ENCODE data around the gene TRAP1.

TRAP1 gene

DNA sequence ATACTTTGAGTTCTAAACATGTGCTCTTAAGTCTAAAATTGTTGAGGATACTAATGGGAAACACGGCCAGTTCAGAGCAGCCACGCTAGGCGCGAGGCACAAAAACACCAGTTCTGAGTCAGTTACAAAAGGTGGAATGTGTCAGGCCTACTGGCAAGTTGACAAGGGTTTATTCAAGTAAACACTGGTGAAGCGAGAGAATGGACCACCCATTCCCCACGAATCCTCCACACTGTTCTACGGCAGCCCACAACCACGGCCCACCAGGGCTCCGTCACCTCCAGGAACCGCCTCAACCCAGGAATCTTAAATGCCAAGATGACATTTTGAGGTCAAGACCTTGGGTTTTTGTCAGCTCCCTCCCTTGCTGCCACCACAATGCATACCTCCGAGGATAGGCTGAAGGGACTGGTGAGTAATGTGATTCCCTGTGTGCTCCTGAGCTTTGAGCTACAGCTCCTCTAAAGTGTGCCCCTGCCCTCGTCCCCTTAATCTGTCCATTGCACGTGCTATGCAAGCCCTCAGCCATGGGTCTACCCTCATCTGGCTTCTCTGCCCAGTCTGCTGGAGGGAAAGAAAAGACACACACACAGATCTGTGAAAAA, 28.5 kb upstream of the TRAP1 start:
- no peak for TF ChIP-seq ZNF274 (IDR thresholded peaks at IDR 0.05; ENCODE audit: low read depth, low read length)
- H3K4me3 ChIP-seq (ENCODE audit: low read length), result no peak overlapping the region

DNA sequence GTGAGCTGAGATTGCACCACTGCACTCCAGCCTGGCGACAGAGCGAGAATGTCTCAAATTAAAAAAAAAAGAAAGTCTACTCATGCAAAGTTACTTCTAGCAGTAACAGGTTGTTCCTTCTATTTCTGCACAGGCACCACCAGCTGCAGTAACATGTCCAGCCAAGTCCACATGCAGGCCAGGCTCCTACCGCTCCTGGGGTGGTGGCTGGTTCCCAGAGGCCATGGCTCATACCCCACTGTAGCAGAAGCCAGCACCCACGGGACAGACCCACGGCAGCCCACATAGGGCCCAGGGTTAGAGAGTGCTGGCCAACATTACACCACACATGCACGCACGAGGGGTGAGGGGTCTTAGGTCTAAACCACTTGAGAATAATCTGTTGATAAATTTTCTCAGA, 26.7 kb upstream of the TRAP1 start:
- TF ChIP-seq ZNF274 (IDR thresholded peaks at IDR 0.05; ENCODE audit: low read depth, low read length), result no peak
- H3K4me3 ChIP-seq (ENCODE audit: low read length), result no peak overlapping the region

DNA sequence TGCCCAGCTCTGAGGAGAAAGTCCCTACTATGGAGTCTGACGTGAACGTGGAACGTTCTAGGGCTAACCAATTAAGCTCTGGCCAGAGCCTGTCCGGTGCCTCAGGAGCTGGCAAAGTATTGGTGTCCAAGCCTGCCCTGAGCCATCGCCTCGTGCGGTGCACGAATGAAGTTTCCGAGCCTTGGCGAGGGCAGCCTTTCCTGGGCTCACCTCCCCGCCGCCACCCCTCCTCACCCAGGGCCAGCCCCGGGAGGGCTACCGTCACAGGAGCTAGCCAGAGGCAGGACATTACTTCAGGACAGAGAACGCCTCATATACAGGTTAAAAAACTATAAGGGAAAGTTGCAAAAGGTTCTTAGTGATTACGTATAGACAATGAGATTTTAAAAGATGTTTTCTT, 23.6 kb upstream of the TRAP1 start:
- H3K4me3 ChIP-seq (ENCODE audit: low read length), result no peak overlapping the region
- no peak for TF ChIP-seq ZNF274 (IDR thresholded peaks at IDR 0.05; ENCODE audit: low read depth, low read length)

DNA sequence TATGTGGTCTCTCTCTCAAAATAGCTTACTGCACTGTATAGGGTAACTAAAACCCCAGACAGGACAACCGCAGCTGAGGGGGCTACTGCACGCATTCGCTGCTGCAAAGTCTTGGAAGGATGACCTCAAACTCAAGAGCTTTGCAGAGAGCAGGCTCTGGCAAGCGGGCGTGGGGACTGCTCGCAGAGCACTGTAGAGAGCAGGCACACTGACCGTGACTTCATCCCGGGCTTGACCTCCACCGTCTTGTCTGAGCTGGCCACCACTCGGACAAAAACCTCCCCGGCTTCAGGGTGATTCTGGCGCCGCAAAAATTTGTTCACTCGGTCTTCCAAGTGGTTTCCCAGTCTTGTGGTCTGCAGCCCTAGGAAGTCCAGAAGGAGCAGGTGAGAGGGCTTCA, 22.9 kb upstream of the TRAP1 start:
- no peak overlapping the region for H3K4me3 ChIP-seq (ENCODE audit: low read length)
- no peak for TF ChIP-seq ZNF274 (IDR thresholded peaks at IDR 0.05; ENCODE audit: low read depth, low read length)

DNA sequence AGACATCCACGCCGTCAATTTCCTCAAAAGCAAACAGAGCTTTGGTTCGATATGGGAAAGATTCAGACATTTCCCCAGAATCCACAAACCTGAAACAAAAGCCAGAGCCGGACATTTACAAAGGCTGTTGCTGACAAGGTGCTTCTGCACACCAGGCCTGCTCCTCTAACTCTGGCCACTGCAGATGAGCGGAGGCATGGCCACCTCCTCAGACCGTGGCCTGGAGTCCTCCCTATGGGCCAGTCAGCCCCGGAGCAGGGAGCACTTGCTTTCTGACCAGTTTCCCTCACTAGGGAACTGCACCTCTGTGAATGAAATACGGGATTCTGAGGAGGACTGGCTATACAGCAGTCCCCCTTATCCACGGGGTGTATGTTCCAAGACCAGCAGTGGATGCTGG, 22.3 kb upstream of the TRAP1 start:
- H3K4me3 ChIP-seq (ENCODE audit: low read length), result no peak overlapping the region
- no peak for TF ChIP-seq ZNF274 (IDR thresholded peaks at IDR 0.05; ENCODE audit: low read depth, low read length)

DNA sequence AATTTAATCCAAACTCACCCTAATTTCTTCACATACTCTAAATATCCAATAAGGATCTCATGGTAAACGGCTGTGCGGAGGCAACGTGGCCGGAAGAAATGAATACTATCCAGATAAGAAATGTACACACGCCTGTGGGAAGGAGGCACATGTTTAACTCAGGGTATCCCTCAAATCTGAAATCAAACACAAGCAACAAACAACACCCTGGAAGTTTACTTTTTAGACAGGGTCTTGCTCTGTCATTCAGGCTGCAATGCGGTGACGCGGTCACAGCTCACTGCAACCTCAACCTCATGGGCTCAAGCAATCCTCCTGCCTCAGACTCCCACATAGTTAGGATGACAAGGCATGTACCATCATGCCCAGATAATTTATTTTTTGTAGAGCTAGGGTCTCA, 21.2 kb upstream of the TRAP1 start:
- no peak overlapping the region for H3K4me3 ChIP-seq (ENCODE audit: low read length)
- TF ChIP-seq ZNF274 (IDR thresholded peaks at IDR 0.05; ENCODE audit: low read depth, low read length), result no peak

DNA sequence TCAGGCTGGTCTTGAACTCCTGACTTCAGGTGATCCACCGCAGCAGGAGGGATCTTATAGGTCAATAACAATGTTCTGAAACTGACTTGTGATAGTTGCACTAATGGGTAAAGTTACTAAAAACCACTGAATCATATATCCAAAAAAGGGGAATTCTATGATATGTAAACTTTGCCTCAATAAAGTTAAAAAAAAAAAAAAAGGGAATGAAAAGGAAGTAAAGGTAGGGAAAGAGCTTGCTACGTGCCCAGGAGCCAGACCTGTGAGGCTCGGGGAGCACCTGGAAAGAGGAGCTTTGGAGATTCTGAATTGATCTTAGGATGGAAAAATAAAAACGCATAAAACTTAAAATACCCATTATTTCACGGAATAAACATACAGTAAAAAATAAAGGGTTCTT, 20.8 kb upstream of the TRAP1 start:
- H3K4me3 ChIP-seq (ENCODE audit: low read length), result no peak overlapping the region
- no peak for TF ChIP-seq ZNF274 (IDR thresholded peaks at IDR 0.05; ENCODE audit: low read depth, low read length)

DNA sequence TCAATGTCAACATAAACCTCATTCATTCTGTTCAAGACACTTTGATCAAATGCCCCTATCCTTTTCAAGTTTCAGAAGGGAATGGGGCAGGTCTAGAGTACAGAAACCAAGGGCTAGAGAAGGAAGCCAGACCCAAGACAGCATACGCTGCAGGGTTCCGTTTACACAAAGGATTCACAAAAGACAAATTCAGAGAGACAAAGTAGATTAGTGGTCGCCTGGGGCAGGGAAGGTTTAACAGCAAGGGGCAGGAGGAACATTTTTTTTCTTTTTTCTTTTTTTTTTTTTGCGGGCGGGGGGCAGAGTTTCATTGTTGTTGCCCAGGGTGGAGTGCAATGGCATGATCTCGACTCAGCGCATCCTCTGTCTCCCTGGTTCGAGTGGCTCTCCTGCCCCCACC, 19.9 kb upstream of the TRAP1 start:
- no peak overlapping the region for H3K4me3 ChIP-seq (ENCODE audit: low read length)
- no peak for TF ChIP-seq ZNF274 (IDR thresholded peaks at IDR 0.05; ENCODE audit: low read depth, low read length)

DNA sequence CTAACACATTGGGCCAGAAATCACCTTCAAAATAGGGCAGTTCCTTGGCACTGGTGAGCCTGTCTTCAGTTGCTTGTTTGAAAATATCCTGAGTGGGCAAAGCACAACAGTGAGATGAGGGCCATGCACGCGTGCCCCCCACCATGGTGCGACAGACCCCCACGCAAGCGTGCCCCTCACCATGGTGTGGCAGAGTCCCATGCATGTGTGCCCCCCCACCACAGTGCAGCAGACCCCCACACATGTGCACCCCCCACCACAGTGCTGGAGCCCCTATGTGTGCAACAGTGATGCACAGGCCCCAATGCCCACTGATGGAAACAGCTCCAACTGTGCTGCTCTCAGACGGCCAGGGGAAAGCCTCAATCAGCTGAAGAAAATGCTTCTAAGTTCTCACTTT, 18.8 kb upstream of the TRAP1 start:
- TF ChIP-seq ZNF274 (IDR thresholded peaks at IDR 0.05; ENCODE audit: low read depth, low read length), result no peak
- H3K4me3 ChIP-seq (ENCODE audit: low read length), result no peak overlapping the region

DNA sequence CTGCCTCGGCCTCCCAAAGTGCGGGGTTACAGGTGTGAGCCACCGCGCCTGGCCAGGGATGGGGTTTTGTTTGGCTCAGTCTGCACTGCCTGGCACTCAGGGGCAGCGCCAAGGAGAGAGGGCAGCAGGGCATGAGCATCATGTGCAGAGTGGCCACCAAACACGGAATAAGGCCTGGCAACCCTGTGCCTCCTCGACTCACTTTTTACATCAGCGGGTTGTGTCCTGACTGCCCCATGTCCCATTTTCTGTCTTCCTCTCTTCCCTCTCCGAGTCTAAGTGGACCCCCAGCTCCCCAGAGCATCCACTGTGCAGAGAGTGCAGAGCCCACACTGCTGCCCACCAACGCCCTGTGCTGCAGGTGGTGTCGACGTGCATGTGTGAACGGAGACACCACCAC, 18.2 kb upstream of the TRAP1 start:
- no peak overlapping the region for H3K4me3 ChIP-seq (ENCODE audit: low read length)
- TF ChIP-seq ZNF274 (IDR thresholded peaks at IDR 0.05; ENCODE audit: low read depth, low read length), result no peak

DNA sequence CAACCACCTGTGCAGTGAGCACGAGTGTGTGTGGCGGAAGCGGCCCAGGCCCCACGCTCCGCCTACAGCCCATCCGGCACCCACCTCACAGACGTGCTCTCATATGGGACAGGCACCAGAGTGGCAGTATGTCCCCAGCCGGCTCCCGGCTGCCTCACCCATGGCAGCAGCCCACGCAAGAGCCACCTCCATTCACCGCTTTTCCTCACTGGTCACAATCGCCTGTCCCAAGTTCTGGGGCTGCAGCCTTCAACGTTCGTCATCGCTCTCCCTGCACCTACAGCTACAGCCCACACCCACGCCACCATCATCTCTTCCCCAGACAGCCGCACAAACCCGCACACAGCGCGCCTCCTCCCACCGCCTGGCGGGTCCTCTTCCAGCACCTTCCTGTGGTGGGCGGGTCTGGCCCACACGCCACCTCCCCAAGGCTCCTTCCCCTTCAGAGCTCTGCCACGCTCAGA, 17.5 kb upstream of the TRAP1 start:
- no peak overlapping the region for H3K4me3 ChIP-seq (ENCODE audit: low read length)
- no peak for TF ChIP-seq ZNF274 (IDR thresholded peaks at IDR 0.05; ENCODE audit: low read depth, low read length)

DNA sequence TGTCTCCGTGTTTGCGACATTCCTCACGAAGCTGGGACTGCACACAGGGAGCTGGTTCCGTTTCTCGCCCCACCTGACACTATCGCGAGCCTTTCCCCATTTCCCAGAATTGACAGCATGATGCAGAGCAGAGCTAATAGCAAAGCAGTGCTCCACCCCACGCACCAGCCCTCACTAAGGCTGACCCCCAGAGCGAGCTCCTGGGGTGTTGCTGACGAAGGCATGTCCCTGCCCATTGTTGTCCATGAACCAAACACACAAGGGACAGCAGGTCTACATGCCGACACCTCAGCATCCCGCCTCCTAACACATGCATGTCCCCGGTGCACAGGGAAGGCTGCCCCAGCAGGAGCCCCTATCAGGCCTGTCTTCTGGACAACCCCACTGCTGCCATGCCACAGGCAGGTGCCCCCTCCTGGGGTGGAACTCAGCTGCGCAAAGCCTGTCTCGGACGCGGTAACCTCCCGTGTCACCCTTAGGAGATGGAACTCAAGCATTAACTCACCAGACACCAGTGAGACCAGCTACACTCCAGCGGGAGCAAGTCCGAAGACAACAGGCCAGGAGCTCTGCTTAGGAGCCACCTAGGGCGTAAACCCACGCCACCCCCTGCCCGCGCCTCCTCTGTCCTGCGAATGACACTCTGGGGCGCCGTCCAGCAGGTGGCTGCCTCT, 16.9 kb upstream of the TRAP1 start:
- no peak overlapping the region for H3K4me3 ChIP-seq (ENCODE audit: low read length)
- no peak for TF ChIP-seq ZNF274 (IDR thresholded peaks at IDR 0.05; ENCODE audit: low read depth, low read length)

DNA sequence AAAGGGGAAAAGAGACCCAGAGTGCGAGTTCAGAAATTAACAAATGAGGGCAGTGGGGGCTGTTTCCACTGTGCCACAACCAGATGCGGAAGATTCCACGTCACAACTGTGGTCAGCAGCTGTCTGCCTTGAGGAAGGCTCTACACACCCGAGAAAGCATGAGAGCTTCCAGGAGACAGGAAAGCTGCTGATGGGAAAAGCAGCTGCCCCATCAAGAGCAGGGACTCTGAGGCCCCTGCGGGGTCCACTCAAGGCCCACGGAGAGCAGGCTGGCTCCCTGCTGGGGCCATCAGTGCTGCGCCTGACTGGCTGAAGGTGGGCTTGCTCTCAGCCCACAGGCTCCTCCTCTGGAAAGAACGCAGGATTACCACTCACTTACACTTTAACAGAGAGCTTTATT, 14.8 kb upstream of the TRAP1 start:
- TF ChIP-seq ZNF274 (IDR thresholded peaks at IDR 0.05; ENCODE audit: low read depth, low read length), result no peak

DNA sequence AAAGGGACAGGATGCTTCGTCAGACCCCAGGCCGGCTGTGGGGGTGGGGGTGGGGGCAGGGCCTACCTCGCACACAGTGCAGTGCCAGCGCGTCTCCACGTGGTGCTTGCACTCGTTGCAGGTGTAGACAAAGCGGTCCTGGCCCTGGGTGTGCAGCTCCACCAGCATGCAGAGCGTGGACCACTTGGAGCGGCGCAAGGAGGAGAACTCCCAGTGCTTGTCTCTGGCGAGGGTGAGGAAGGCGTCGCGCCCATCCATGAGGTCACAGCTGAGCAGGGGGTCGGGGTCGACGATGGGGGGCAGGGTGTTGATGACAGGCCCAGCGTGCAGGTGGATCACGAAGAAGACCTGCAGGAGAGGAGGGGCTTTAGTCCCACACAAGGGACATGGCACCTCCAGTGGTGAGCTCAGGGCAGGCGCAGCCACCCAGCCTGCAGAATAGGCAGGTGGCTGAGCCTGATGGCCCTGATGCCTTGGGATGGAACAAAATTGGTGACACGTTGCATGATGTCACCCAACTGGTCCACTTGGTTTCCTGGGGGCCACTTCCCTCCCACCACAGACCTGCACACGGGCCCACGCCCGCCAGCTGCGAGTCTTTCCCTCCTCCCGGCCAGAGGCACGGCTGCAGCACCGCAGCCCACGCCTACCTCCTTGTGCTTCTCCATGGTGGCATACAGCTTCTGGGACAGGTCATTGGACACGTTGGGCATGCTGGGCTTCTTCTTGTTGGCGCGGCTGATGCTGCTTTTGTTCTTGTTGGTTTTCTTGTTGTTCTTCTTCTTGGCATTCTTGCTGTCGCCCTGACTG, 14.0 kb upstream of the TRAP1 start:
- TF ChIP-seq ZNF274 (IDR thresholded peaks at IDR 0.05; ENCODE audit: low read depth, low read length), result no peak
- H3K4me3 ChIP-seq (ENCODE audit: low read length), result no peak overlapping the region

More for the DNA sequence above, 14.8 kb upstream of the TRAP1 start:
- H3K4me3 ChIP-seq (ENCODE audit: low read length), result no peak overlapping the region

Data from GM08714 (cell line).